ENCODE measurements around the gene GADL1. TPM values are rescaled to one million over a fixed set of nuclear protein-coding genes. Genes with fewer than 3 reads are reported as not detected.

The GADL1 gene
- polyA plus RNA-seq, 1 donor = 0.04 TPM

- peaks cover 3% of the 10 kb centered on the region for H3K4me1 ChIP-seq (ENCODE audit: control insufficient read depth, insufficient read depth, low read length)
- H3K27ac ChIP-seq (ENCODE audit: low read length) = no peak overlapping the region
- H3K27me3 ChIP-seq (ENCODE audit: control insufficient read depth, insufficient read depth, low read length) = no peaks in the 10 kb centered on the region
- no peaks in the 10 kb centered on the region for H3K9me3 ChIP-seq (ENCODE audit: control insufficient read depth, low read depth, low read length)
- no peaks in the 10 kb centered on the region for H3K36me3 ChIP-seq (ENCODE audit: control insufficient read depth, insufficient read depth, low read length)
- no peak overlapping the region for H3K4me3 ChIP-seq (ENCODE audit: low read length)
- DNase-seq = no peak
- WGBS (ENCODE audit: insufficient coverage, low lambda C conversion rate) = no CpG with 5 or more reads among the region's 3 CpGs
These were observed 133.1 kb downstream of the GADL1 start for GRCh38 chr3:30761374-30761773.

- Histone ChIP-seq H3K27me3 (ENCODE audit: control insufficient read depth, insufficient read depth, low read length) (no peaks in the 10 kb centered on the region), H3K4me3 (ENCODE audit: low read length) (no peak overlapping the region), H3K9me3 (ENCODE audit: control insufficient read depth, low read depth, low read length) (no peaks in the 10 kb centered on the region), H3K36me3 (ENCODE audit: control insufficient read depth, insufficient read depth, low read length) (no peaks in the 10 kb centered on the region), H3K27ac (ENCODE audit: low read length) (no peak overlapping the region), H3K4me1 (ENCODE audit: control insufficient read depth, insufficient read depth, low read length) (peaks cover 4% of the 10 kb centered on the region)
- 82% methylated on average over 1 of the region's 2 CpGs for WGBS (ENCODE audit: insufficient coverage, low lambda C conversion rate)
- no peak for DNase-seq
These were observed 133.7 kb downstream of the GADL1 start for GRCh38 chr3:30760737-30761136.

- no peaks in the 10 kb centered on the region for H3K27me3 ChIP-seq (ENCODE audit: control insufficient read depth, insufficient read depth, low read length)
- no peak for DNase-seq
- peaks cover 4% of the 10 kb centered on the region for H3K4me1 ChIP-seq (ENCODE audit: control insufficient read depth, insufficient read depth, low read length)
- no peaks in the 10 kb centered on the region for H3K9me3 ChIP-seq (ENCODE audit: control insufficient read depth, low read depth, low read length)
- H3K36me3 ChIP-seq (ENCODE audit: control insufficient read depth, insufficient read depth, low read length) = no peaks in the 10 kb centered on the region
- 100% methylated on average over 1 of the region's 3 CpGs for WGBS (ENCODE audit: insufficient coverage, low lambda C conversion rate)
- no peak overlapping the region for H3K27ac ChIP-seq (ENCODE audit: low read length)
- no peak overlapping the region for H3K4me3 ChIP-seq (ENCODE audit: low read length)
These were observed 134.3 kb downstream of the GADL1 start for GRCh38 chr3:30760040-30760695.

DNA sequence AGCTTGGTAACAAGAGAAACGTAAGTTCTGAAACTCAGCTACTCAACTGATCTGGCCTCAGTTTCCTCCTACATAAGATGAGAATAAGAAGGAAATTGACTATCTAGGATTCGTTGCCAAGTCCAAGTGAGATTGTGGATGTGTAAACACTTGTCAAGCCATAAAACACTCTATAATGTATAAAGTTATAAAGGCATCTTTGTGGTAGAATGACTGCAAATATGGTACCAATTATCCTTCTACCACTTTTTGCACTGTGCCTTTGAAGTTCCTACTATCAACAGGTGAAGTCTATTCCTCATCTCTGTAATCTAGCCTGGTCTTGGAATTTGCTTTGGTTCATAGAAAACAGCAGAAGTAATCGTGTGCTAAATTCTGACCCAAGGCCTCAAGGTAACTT lies 138.2 kb downstream of the GADL1 start:
- no peaks in the 10 kb centered on the region for H3K36me3 ChIP-seq (ENCODE audit: control insufficient read depth, insufficient read depth, low read length)
- H3K27ac ChIP-seq (ENCODE audit: low read length) = no peak overlapping the region
- DNase-seq = no peak
- H3K4me3 ChIP-seq (ENCODE audit: low read length) = no peak overlapping the region
- H3K4me1 ChIP-seq (ENCODE audit: control insufficient read depth, insufficient read depth, low read length) = peaks cover 4% of the 10 kb centered on the region
- H3K9me3 ChIP-seq (ENCODE audit: control insufficient read depth, low read depth, low read length) = no peaks in the 10 kb centered on the region
- no peaks in the 10 kb centered on the region for H3K27me3 ChIP-seq (ENCODE audit: control insufficient read depth, insufficient read depth, low read length)
- WGBS (ENCODE audit: insufficient coverage, low lambda C conversion rate) = 60% methylated on average over 2 of the region's 3 CpGs

DNA sequence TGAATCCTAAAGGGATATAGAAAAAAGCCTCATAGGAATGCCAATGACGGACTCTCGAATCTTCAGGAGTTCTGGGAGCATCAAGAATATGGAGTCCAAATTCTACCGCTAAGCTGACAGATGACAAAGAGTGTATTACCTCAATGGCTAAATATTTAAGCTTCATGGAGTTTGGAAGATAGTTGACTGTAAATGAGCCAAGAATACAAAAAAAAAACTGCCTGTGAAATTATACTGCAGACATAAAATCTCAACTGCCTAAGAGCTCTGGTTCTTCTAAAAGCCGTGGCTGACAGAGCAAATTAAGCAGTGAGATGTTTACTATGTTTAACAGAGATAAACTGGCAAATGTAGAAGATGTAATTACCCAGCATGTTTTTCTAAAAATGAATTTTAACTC lies 140.0 kb downstream of the GADL1 start:
- no peaks in the 10 kb centered on the region for H3K9me3 ChIP-seq (ENCODE audit: control insufficient read depth, low read depth, low read length)

DNA sequence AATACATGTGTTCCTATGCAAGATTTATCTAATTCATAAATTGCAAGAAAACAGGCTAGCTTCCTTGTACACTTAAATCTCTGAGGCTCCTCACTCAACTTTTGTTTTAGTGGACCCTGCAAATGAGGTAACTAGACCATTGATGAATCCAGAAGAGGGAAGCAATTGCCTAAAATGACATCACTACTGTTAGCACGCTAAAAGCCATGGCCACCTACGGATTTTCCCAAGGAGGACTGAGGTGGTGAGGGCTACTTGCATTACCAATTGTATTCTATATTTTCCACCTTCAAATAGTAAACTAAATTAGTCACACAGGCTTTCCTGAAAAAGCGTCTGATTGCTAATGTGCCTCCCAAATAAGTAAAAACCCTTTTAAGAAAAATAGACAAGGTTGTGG lies 140.7 kb downstream of the GADL1 start:
- Histone ChIP-seq H3K27me3 (ENCODE audit: control insufficient read depth, insufficient read depth, low read length) (no peaks in the 10 kb centered on the region), H3K27ac (ENCODE audit: low read length) (no peak overlapping the region), H3K4me1 (ENCODE audit: control insufficient read depth, insufficient read depth, low read length) (peaks cover 4% of the 10 kb centered on the region), H3K4me3 (ENCODE audit: low read length) (no peak overlapping the region), H3K9me3 (ENCODE audit: control insufficient read depth, low read depth, low read length) (no peaks in the 10 kb centered on the region), H3K36me3 (ENCODE audit: control insufficient read depth, insufficient read depth, low read length) (no peaks in the 10 kb centered on the region)
- 100% methylated on average over 1 of the region's 3 CpGs for WGBS (ENCODE audit: insufficient coverage, low lambda C conversion rate)
- no peak for DNase-seq

More for the DNA sequence above, 140.0 kb downstream of the GADL1 start:
- peaks cover 4% of the 10 kb centered on the region for H3K4me1 ChIP-seq (ENCODE audit: control insufficient read depth, insufficient read depth, low read length)
- 95% methylated on average over 4 of the region's 4 CpGs for WGBS (ENCODE audit: insufficient coverage, low lambda C conversion rate)
- H3K27ac ChIP-seq (ENCODE audit: low read length) = no peak overlapping the region
- no peak overlapping the region for H3K4me3 ChIP-seq (ENCODE audit: low read length)
- H3K36me3 ChIP-seq (ENCODE audit: control insufficient read depth, insufficient read depth, low read length) = no peaks in the 10 kb centered on the region
- no peaks in the 10 kb centered on the region for H3K27me3 ChIP-seq (ENCODE audit: control insufficient read depth, insufficient read depth, low read length)
- no peak for DNase-seq

DNA sequence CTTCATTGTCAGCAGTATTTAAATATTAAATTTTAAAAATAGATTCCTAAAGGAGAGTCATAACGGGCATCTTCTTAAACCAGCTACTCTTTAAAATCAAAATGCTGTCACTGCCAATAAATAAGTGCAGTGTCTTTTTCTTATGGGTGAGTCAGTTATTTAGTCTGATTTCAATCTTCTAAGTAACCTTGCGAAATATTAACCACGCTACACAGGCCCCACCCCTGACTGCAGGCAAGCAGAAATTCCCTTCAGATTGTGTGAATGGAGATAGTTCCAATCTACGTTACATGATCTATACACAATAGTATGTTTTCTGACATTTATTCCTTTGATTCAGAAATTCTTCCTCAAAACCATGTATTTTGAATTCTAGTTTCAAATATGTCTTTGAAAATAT lies 141.5 kb downstream of the GADL1 start:
- WGBS (ENCODE audit: insufficient coverage, low lambda C conversion rate) = no CpG with 5 or more reads among the region's 4 CpGs
- Histone ChIP-seq H3K9me3 (ENCODE audit: control insufficient read depth, low read depth, low read length) (no peaks in the 10 kb centered on the region), H3K27ac (ENCODE audit: low read length) (no peak overlapping the region), H3K36me3 (ENCODE audit: control insufficient read depth, insufficient read depth, low read length) (no peaks in the 10 kb centered on the region), H3K4me3 (ENCODE audit: low read length) (no peak overlapping the region), H3K4me1 (ENCODE audit: control insufficient read depth, insufficient read depth, low read length) (peaks cover 4% of the 10 kb centered on the region), H3K27me3 (ENCODE audit: control insufficient read depth, insufficient read depth, low read length) (no peaks in the 10 kb centered on the region)
- peak; percentile 17 to 45 for DNase-seq

GRCh38 chr3:30752491-30752890 lies 142.0 kb downstream of the GADL1 start:
- H3K36me3 ChIP-seq (ENCODE audit: control insufficient read depth, insufficient read depth, low read length) = no peaks in the 10 kb centered on the region
- 100% methylated on average over 3 of the region's 5 CpGs for WGBS (ENCODE audit: insufficient coverage, low lambda C conversion rate)

GRCh38 chr3:30751610-30752299 lies 142.7 kb downstream of the GADL1 start:
- no peaks in the 10 kb centered on the region for H3K27me3 ChIP-seq (ENCODE audit: control insufficient read depth, insufficient read depth, low read length)
- no peak overlapping the region for H3K27ac ChIP-seq (ENCODE audit: low read length)
- peaks cover 4% of the 10 kb centered on the region for H3K4me1 ChIP-seq (ENCODE audit: control insufficient read depth, insufficient read depth, low read length)
- H3K4me3 ChIP-seq (ENCODE audit: low read length) = no peak overlapping the region
- DNase-seq = peak in 1 of 2 donors; percentile 11
- WGBS (ENCODE audit: insufficient coverage, low lambda C conversion rate) = no CpG with 5 or more reads among the region's 11 CpGs
- H3K36me3 ChIP-seq (ENCODE audit: control insufficient read depth, insufficient read depth, low read length) = no peaks in the 10 kb centered on the region
- H3K9me3 ChIP-seq (ENCODE audit: control insufficient read depth, low read depth, low read length) = no peaks in the 10 kb centered on the region

More at GRCh38 chr3:30752491-30752890, 142.0 kb downstream of the GADL1 start:
- Histone ChIP-seq H3K4me1 (ENCODE audit: control insufficient read depth, insufficient read depth, low read length) (peaks cover 4% of the 10 kb centered on the region), H3K27ac (ENCODE audit: low read length) (no peak overlapping the region), H3K9me3 (ENCODE audit: control insufficient read depth, low read depth, low read length) (no peaks in the 10 kb centered on the region), H3K27me3 (ENCODE audit: control insufficient read depth, insufficient read depth, low read length) (no peaks in the 10 kb centered on the region), H3K4me3 (ENCODE audit: low read length) (no peak overlapping the region)
- no peak for DNase-seq

DNA sequence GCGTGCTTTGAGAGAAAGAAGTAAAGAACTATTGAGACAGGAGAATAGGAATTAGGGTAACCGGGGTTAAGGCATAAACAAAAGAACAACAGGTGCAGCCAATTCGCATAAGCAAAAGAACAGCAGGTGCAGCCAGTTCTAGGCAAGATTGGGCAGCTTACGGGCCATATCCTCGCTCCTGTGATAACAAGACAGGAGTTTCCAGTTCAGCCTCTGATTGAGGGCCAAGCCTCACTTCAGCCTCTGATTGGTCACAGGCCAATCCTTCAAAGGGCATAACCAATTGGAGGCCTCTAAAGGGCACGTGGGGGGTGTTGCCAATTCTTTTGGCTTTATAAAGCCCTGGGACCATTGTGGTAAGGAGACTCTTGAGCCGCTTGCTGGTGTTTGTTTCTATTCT lies 143.5 kb downstream of the GADL1 start:
- no peak overlapping the region for H3K27ac ChIP-seq (ENCODE audit: low read length)
- no peaks in the 10 kb centered on the region for H3K36me3 ChIP-seq (ENCODE audit: control insufficient read depth, insufficient read depth, low read length)
- H3K4me1 ChIP-seq (ENCODE audit: control insufficient read depth, insufficient read depth, low read length) = no peaks in the 10 kb centered on the region
- WGBS (ENCODE audit: insufficient coverage, low lambda C conversion rate) = 86% methylated on average over 2 of the region's 7 CpGs
- H3K9me3 ChIP-seq (ENCODE audit: control insufficient read depth, low read depth, low read length) = no peaks in the 10 kb centered on the region
- DNase-seq = no peak
- no peak overlapping the region for H3K4me3 ChIP-seq (ENCODE audit: low read length)
- H3K27me3 ChIP-seq (ENCODE audit: control insufficient read depth, insufficient read depth, low read length) = no peaks in the 10 kb centered on the region

- no peaks in the 10 kb centered on the region for H3K9me3 ChIP-seq (ENCODE audit: control insufficient read depth, low read depth, low read length)
- no peaks in the 10 kb centered on the region for H3K36me3 ChIP-seq (ENCODE audit: control insufficient read depth, insufficient read depth, low read length)
- H3K27ac ChIP-seq (ENCODE audit: low read length) = no peak overlapping the region
- no peaks in the 10 kb centered on the region for H3K4me1 ChIP-seq (ENCODE audit: control insufficient read depth, insufficient read depth, low read length)
- H3K27me3 ChIP-seq (ENCODE audit: control insufficient read depth, insufficient read depth, low read length) = no peaks in the 10 kb centered on the region
- no peak overlapping the region for H3K4me3 ChIP-seq (ENCODE audit: low read length)
- no peak for DNase-seq
These were observed 145.2 kb downstream of the GADL1 start for GRCh38 chr3:30749230-30749629.

Data from large intestine (tissue), 3 donors.